Raji (cell line): ENCODE measurements around the gene KSR1.

ENCODE experiments used
- POLR2A ChIP-seq: IDR thresholded peaks from 2 replicates; pipeline ENCODE4 v1.6.1; 2011; ENCODE audit warnings: low read depth, low read length, control low read depth; ENCODE audit not compliant: insufficient read depth

Gene KSR1

GRCh38 chr17:27450416-27450815, 5.8 kb upstream of the KSR1 start:
- no peak for TF ChIP-seq POLR2A

GRCh38 chr17:27451906-27452305, 4.3 kb upstream of the KSR1 start:
- no peak for TF ChIP-seq POLR2A

GRCh38 chr17:27452828-27453227, 3.4 kb upstream of the KSR1 start:
- no peak for TF ChIP-seq POLR2A

GRCh38 chr17:27453471-27453870, 2.8 kb upstream of the KSR1 start:
- TF ChIP-seq POLR2A = no peak

GRCh38 chr17:27454089-27454488, 2.2 kb upstream of the KSR1 start:
- no peak for TF ChIP-seq POLR2A

GRCh38 chr17:27455236-27455913, 873 bp upstream of the KSR1 start:
- no peak for TF ChIP-seq POLR2A

- TF ChIP-seq POLR2A = no peak
Observed at GRCh38 chr17:27456681-27457359, 572 bp downstream of the KSR1 start.

- no peak for TF ChIP-seq POLR2A
Observed at GRCh38 chr17:27457360-27457715, 1.1 kb downstream of the KSR1 start.

- peak; percentile 31; the same call in 1 of the 2 replicates for TF ChIP-seq POLR2A
Observed at GRCh38 chr17:27457731-27458523, 1.7 kb downstream of the KSR1 start.

GRCh38 chr17:27458524-27458908, 2.3 kb downstream of the KSR1 start:
- no peak for TF ChIP-seq POLR2A

GRCh38 chr17:27459433-27459832, 3.2 kb downstream of the KSR1 start:
- TF ChIP-seq POLR2A = no peak

GRCh38 chr17:27460196-27460725, 4.0 kb downstream of the KSR1 start:
- no peak for TF ChIP-seq POLR2A

GRCh38 chr17:27461192-27461859, 5.1 kb downstream of the KSR1 start:
- TF ChIP-seq POLR2A = no peak

- no peak for TF ChIP-seq POLR2A
Observed at GRCh38 chr17:27462149-27462548, 5.9 kb downstream of the KSR1 start.

GRCh38 chr17:27462714-27463113, 6.5 kb downstream of the KSR1 start:
- no peak for TF ChIP-seq POLR2A
